ENCODE data around the gene ATF7IP2.
"Not testable (repeated sequence)": the region's sequence is repeated elsewhere in the genome, so short reads cannot be mapped to it uniquely, and the experiment has no call there.

ATF7IP2 gene

DNA sequence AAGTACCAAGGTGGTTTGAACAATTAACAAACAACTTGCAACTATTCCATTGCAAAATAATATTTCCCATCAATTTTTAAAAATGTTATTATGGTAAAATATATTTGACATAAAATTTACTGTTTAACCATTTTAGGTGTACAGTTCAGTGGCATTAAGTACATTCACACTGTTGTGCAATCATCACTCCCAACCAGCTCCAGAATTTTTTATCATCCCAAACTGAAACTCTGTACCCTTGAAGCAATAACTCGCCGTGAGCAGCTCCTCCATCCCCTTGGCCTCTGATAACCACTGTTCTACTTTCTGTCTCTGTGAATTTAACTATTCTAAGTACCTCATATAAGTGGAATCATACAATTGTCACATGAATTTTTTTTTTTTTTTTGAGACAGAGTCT lies 33.6 kb upstream of the ATF7IP2 start:
- Histone ChIP-seq H3K36me3 (ENCODE audit: low read length) (no peaks in the 10 kb centered on the region), H3K79me2 (ENCODE audit: insufficient read depth, low read length) (no peaks in the 10 kb centered on the region), H4K20me1 (ENCODE audit: low read depth, low read length) (no peaks in the 10 kb centered on the region), H2AFZ (ENCODE audit: low read depth, low read length, severe bottlenecking) (no peak overlapping the region), H3K9ac (ENCODE audit: low read length) (no peak overlapping the region), H3K4me2 (ENCODE audit: low read depth, low read length, poor library complexity, severe bottlenecking) (no peak overlapping the region), H3K4me3 (ENCODE audit: insufficient read depth, low read length, poor library complexity, severe bottlenecking) (no peak overlapping the region), H3K27me3 (ENCODE audit: low read length) (no peaks in the 10 kb centered on the region), H3K9me2 (replicated peaks; ENCODE audit: insufficient read depth, low read length) (no peaks in the 10 kb centered on the region), H3F3A (ENCODE audit: insufficient read depth) (no peaks in the 10 kb centered on the region), H3K27ac (ENCODE audit: low read depth, low read length) (no peak overlapping the region), H3K9me3 (ENCODE audit: insufficient read depth, low read length) (0 out of 2 replicates have a peak, but pooled peaks cover 6% of the 10 kb centered on the region)
- no peak for TF ChIP-seq EZH2phosphoT487 (conservative IDR thresholded peaks at IDR 0.05; ENCODE audit: low read length)
- TF ChIP-seq CTCF (IDR thresholded peaks at IDR 0.05; ENCODE audit: insufficient read depth, low read length, poor library complexity, severe bottlenecking), result no peak

DNA sequence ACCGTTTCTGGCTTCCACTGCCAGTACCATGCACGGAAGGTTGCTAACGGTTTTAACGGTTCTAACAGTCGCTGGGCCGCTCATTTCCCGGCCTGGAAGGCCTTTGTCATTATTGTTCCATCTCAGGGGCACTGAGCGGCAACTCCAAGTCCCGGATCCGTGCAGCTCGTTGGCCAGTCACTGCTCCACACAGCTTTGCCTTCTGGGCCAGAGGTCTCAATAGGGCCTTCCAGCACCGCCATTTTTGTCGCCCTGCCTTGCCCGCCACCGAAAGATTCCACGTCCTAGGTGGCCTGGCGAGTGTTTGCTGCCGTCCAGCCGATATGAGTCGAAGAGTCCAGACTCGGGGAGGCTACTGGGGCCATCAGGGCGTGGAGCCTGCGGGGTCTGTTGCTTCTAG lies 30.3 kb upstream of the ATF7IP2 start:
- H4K20me1 ChIP-seq (ENCODE audit: low read depth, low read length), result no peaks in the 10 kb centered on the region
- TF ChIP-seq CTCF (IDR thresholded peaks at IDR 0.05; ENCODE audit: insufficient read depth, low read length, poor library complexity, severe bottlenecking), result no peak
- TF ChIP-seq EZH2phosphoT487 (conservative IDR thresholded peaks at IDR 0.05; ENCODE audit: low read length), result no peak
- H3K9me2 ChIP-seq (replicated peaks; ENCODE audit: insufficient read depth, low read length), result no peaks in the 10 kb centered on the region
- no peak overlapping the region for H2AFZ ChIP-seq (ENCODE audit: low read depth, low read length, severe bottlenecking)
- no peak overlapping the region for H3K4me2 ChIP-seq (ENCODE audit: low read depth, low read length, poor library complexity, severe bottlenecking)
- H3K27me3 ChIP-seq (ENCODE audit: low read length), result no peaks in the 10 kb centered on the region
- H3K27ac ChIP-seq (ENCODE audit: low read depth, low read length), result no peak overlapping the region
- H3K9me3 ChIP-seq (ENCODE audit: insufficient read depth, low read length), result 0 out of 2 replicates have a peak, but pooled peaks cover 6% of the 10 kb centered on the region
- no peaks in the 10 kb centered on the region for H3K79me2 ChIP-seq (ENCODE audit: insufficient read depth, low read length)
- H3F3A ChIP-seq (ENCODE audit: insufficient read depth), result no peaks in the 10 kb centered on the region
- H3K9ac ChIP-seq (ENCODE audit: low read length), result no peak overlapping the region
- H3K36me3 ChIP-seq (ENCODE audit: low read length), result no peaks in the 10 kb centered on the region
- H3K4me3 ChIP-seq (ENCODE audit: insufficient read depth, low read length, poor library complexity, severe bottlenecking), result no peak overlapping the region

DNA sequence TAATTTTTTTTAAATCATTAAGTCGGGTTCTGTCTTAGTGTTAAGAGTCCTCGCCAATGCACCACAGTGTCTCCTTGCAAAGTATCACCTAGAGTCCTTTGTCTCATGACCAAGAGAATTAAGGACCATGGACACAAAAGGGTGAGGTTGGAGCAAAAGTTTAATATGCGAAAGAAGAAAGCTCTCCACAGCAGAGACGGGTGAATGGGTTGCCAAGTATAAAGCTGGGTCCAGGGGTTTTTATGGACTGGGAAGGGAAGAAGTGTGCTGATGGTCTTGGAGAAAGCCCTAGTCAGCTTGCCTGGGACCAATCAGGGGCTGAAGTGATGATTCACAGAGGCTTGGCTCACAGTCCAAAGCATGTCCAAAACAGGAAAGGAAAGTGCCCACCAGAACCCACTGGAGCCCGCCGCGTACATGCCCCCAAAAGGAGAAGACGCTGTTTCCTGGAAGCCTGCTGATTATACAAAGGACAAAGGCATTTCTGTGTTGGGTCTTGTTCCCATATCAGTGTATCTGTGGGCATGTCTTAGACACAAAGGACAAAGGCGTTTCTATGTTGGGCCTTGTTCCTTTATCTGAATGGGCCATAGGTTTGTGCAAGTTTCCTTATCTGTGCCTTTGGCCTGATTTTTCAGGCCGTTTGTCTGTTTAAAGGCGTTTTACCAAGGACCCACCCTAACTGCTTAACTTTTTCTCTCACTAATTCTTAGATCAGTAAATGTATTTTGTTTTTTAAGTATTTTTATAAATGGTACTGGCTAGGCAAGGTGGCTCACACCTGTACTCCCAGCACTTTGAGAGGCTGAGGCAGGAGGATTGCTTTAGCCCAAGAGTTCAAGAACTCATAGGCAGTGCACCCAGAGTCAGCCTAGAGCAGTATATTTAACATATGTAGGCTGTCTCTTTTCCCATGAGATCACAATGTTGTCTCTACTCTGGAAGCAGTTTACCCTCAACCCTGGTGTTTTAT lies 28.7 kb upstream of the ATF7IP2 start:
- H4K20me1 ChIP-seq (ENCODE audit: low read depth, low read length), result no peaks in the 10 kb centered on the region
- H3F3A ChIP-seq (ENCODE audit: insufficient read depth), result no peaks in the 10 kb centered on the region
- H3K9me3 ChIP-seq (ENCODE audit: insufficient read depth, low read length), result 0 out of 2 replicates have a peak, but pooled peaks cover 6% of the 10 kb centered on the region
- H3K4me3 ChIP-seq (ENCODE audit: insufficient read depth, low read length, poor library complexity, severe bottlenecking), result no peak overlapping the region
- H3K79me2 ChIP-seq (ENCODE audit: insufficient read depth, low read length), result no peaks in the 10 kb centered on the region
- no peak overlapping the region for H3K9ac ChIP-seq (ENCODE audit: low read length)
- H3K4me2 ChIP-seq (ENCODE audit: low read depth, low read length, poor library complexity, severe bottlenecking), result no peak overlapping the region
- H2AFZ ChIP-seq (ENCODE audit: low read depth, low read length, severe bottlenecking), result no peak overlapping the region
- H3K9me2 ChIP-seq (replicated peaks; ENCODE audit: insufficient read depth, low read length), result no peaks in the 10 kb centered on the region
- TF ChIP-seq EZH2phosphoT487 (conservative IDR thresholded peaks at IDR 0.05; ENCODE audit: low read length) (no peak), CTCF (IDR thresholded peaks at IDR 0.05; ENCODE audit: insufficient read depth, low read length, poor library complexity, severe bottlenecking) (no peak)
- H3K36me3 ChIP-seq (ENCODE audit: low read length), result no peaks in the 10 kb centered on the region
- H3K27ac ChIP-seq (ENCODE audit: low read depth, low read length), result no peak overlapping the region
- no peaks in the 10 kb centered on the region for H3K27me3 ChIP-seq (ENCODE audit: low read length)

DNA sequence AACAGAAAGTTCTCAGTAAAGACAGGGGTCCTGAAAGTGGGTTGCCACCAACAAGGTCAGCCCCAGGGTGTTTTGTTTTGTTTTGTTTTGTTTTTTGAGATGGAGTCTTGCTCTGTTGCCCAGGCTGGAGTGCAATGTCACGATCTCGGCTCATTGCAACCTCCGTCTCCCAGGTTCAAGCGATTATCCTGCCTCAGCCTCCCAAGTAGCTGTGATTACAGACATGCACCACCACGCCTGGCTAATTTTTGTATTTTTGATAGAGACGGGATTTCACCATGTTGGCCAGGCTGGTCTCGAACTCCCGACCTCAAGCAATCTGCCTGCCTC lies 24.1 kb upstream of the ATF7IP2 start:
- H3K4me3 ChIP-seq (ENCODE audit: insufficient read depth, low read length, poor library complexity, severe bottlenecking); H4K20me1 ChIP-seq (ENCODE audit: low read depth, low read length); H3K9me2 ChIP-seq (replicated peaks; ENCODE audit: insufficient read depth, low read length); H3K36me3 ChIP-seq (ENCODE audit: low read length); H3K79me2 ChIP-seq (ENCODE audit: insufficient read depth, low read length); H3K27ac ChIP-seq (ENCODE audit: low read depth, low read length); H3K9me3 ChIP-seq (ENCODE audit: insufficient read depth, low read length); H3K27me3 ChIP-seq (ENCODE audit: low read length); H3K9ac ChIP-seq (ENCODE audit: low read length); H3F3A ChIP-seq (ENCODE audit: insufficient read depth); H2AFZ ChIP-seq (ENCODE audit: low read depth, low read length, severe bottlenecking); H3K4me2 ChIP-seq (ENCODE audit: low read depth, low read length, poor library complexity, severe bottlenecking): not testable (repeated sequence)

All from SU-DHL-6 (cell line).